GM18867 (cell line): Measurements from ENCODE around the gene SYNPO2L.
A peak's percentile ranks its signal among the peaks of the same experiment; 100 is the strongest.
"Not testable (repeated sequence)": the region's sequence is repeated elsewhere in the genome, so short reads cannot be mapped to it uniquely, and the experiment has no call there.

ENCODE experiments used
- ATAC-seq: cut with Tn5 transposase; IDR thresholded peaks from one replicate; pipeline ENCODE4 v1.9.1; 2021; ENCODE audit warnings: mild to moderate bottlenecking, moderate library complexity; ENCODE audit not compliant: unreplicated experiment

Gene SYNPO2L

GRCh38 chr10:73625004-73625883 lies 30.6 kb downstream of the SYNPO2L start:
- peak; percentile 45 for ATAC-seq

- ATAC-seq, result no peak
These were observed 32.8 kb downstream of the SYNPO2L start for GRCh38 chr10:73623056-73623455.

GRCh38 chr10:73620974-73621373 lies 34.9 kb downstream of the SYNPO2L start:
- ATAC-seq, result not testable (repeated sequence)

GRCh38 chr10:73617143-73617542 lies 38.7 kb downstream of the SYNPO2L start:
- ATAC-seq, result not testable (repeated sequence)

DNA sequence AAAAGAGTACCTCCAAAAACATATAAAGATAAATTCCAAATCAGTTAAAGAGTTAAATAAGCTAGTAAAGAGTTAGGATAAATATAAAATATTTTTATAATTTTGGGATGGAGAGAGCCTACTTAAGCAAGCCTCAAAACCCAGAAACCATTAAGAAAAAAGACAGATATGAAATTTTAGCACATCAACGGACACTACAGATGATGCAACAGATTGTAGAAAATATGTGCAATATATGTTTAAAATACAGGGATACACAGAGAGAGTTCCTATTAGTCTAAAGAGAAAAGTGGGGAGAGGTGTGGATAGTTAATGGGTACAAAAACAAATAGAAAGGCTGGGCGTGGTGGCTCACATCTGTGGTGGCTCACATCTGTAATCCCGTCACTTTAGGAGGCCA lies 41.1 kb downstream of the SYNPO2L start:
- no peak for ATAC-seq

DNA sequence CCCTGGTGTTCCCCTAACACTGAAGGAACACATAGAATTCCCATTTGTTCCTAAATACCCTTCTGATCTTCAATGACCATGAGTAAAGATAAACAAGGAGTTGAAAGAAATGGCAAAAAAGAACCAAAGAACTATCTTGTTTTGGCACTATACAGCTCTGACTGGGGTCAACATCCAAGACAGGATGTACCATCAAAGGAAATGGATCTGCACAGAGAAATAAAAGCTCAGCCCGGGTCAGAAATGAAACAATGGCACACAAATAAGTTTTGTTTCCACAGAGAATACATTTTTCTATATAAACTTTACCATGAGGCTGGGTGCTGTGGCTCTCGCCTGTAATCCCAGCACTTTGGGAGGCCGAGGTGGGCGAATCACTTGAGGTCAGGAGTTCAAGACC lies 46.7 kb downstream of the SYNPO2L start:
- no peak for ATAC-seq

- no peak for ATAC-seq
These were observed 54.3 kb downstream of the SYNPO2L start for GRCh38 chr10:73601486-73601921.

- no peak for ATAC-seq
These were observed 58.5 kb downstream of the SYNPO2L start for GRCh38 chr10:73597346-73597745.
